ENCODE data around the gene CHST15.

- no peak for TF ChIP-seq SP1 (IDR thresholded peaks at IDR 0.05)
- no peak for TF ChIP-seq CTCF (IDR thresholded peaks at IDR 0.05; ENCODE audit: low read depth, low read length, missing input control)
- TF ChIP-seq GABPA (IDR thresholded peaks at IDR 0.05 in 1 of 2, conservative IDR thresholded peaks at IDR 0.05 in 1 of 2): no peak
- no peak for TF ChIP-seq REST (IDR thresholded peaks at IDR 0.05)
- no peak for TF ChIP-seq MAX (IDR thresholded peaks at IDR 0.05)
- no peak for TF ChIP-seq JUND (IDR thresholded peaks at IDR 0.05)
- TF ChIP-seq EGR1 (IDR thresholded peaks at IDR 0.05; ENCODE audit: low read depth in 2 of 2): no peak
Observed at GRCh38 chr10:124096494-124096893, 3.1 kb upstream of the CHST15 start.
